Activated CD8-positive, alpha-beta memory T cell treated with anti-CD3 and anti-CD28 coated beads, Interleukin-2, amount 50 U/mL, for 4 hours (primary cell): ENCODE results near the gene CATSPERD.
A peak's percentile ranks its signal among the peaks of the same experiment; 100 is the strongest.

Source experiments
- DNase-seq: peaks from one replicate; pipeline ENCODE4 v3.0.0-alpha.2; 2020

Gene CATSPERD

DNA sequence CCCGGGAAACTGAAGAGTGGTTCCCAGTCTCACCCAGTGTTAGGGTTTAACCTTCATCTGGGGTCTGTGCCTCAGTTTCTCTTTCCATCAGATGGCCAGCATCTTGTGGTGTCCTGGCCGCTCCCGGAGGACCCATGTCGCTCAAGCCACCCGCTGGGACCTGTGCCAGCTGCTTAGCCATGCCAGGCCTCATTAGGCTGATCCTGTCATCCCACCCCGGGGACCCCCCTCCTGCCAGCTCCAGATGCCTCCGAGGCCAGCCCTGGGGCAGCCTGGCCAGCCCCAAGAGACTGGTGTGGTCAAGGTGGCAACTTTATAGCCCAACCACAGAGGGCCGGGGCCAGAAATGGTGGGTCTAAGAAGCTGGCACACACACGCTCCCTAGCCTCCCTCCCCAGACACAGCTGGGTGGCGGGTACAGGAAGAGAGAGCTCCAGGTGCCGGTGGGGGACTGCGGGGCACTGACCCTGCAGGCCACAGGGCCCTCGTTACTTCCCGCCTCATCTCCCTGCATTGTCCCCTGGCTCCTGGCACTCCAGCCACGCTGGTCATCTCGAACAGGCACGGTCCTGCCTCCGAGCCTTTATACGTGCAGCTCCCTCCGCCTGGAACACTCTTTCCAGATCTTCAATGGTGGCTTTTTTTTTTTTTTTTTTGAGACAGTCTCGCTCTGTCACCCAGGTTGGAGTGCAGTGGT lies 87.8 kb downstream of the CATSPERD start:
- DNase-seq, result no peak

DNA sequence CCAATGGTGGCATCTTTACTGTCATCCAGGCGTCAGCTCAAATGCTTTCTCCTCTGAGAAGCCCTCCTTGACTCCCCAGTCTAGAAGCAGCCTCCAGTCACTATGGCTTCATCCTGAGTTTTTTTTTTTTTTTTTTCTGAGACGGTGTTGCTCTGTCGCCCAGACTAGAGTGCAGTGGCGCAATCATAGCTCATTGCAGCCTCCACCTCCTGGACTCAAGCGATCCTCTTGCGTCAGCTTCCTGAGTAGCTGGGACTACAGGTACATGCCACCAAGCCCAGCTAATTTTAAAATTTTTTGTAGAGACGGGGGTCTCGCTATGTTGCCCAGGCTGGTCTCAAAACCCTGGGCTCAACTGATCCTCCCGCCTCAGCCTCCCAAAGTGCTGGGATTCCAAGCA lies 88.6 kb downstream of the CATSPERD start:
- no peak for DNase-seq

DNA sequence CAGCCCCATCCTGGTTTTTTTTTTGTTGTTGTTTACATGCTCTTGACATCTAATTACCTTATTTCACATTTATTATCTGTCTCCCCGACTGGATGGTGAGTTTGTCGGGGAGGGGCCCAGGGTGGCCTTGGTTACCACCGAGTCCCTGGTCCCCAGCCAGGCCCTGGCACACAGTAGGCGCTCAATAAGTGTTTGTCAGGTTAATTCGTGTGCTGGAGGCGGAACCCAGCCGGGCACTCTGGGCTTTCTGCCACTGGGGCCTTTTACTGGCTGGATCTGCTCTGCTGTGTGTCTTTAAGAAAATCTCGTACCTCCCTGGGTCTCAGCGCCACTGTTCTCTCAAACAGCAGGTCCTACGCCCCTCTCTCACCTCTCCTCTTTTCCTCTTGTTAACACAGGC lies 89.0 kb downstream of the CATSPERD start:
- no peak for DNase-seq

DNA sequence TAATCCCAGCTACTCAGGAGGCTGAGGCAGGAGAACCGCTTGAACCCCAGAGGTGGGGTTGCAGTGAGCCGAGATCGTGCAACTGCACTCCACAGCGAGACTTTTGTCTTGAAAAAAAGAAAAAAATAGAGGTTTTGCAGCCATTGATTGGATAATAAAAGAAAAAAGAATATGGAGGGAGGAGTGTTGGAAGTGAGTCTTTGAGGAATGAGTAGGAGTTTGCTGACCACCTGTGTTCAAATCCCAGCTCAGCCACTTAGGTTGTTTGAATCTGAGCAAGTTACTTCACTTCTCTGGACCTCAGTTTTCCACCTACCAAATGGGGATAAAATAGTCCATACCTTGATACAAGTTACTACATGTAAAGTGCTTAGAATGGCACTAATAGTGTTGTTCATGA lies 90.7 kb downstream of the CATSPERD start:
- no peak for DNase-seq

DNA sequence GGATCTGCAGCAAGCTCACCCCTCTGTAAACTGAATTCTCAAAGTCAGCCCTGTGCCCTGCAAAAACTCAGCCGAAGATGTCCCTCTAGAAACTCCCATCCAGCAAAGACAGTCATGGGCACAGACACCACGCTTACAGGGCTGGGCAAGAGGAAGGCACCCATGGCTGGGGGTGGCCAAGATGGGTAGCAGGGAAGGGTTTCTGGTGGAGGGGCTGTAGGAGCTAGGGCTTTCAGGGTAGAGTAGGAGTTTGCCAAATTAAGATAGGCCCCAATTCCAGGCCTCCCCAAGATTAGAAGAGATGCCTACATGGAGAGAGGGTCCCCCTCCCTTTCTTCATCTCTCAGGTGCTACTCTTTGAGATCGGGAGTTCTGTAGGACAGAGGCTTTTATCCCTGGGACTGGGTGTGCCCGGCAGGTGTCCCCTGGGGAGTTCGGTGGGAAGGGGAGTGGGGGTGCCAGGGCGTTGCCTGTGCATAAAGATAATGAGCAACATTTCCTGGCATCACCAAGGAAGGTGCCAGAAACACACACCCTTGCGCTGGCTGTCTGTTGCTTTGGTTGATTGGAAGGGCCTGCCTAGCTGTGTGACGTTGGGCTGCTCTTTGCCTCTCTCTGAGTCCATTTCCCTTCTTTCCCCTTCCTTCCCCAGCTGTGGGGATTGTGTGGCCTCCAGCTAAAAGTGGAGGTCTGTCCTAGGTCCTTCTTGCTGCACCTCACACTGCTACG lies 93.8 kb downstream of the CATSPERD start:
- no peak for DNase-seq

DNA sequence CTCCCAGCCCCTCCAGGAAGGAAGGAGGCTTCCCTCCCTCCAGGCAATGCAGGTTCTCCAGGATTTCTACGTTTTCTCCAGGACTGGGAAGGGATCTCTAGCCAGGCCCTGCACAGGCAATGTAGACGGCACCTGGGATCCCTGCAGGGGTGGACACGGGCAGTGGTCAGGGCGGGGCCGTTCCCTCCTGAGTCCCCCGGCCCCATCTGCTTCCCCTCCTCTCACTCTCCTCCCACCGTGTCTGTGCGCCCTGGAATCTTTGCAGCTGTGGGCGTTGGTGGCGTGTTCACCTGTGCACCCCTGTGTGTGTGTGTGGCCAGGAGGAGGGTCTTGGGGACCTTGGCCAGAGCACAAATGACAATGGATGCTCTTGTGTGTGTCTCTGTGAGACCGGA lies 94.4 kb downstream of the CATSPERD start:
- no peak for DNase-seq

DNA sequence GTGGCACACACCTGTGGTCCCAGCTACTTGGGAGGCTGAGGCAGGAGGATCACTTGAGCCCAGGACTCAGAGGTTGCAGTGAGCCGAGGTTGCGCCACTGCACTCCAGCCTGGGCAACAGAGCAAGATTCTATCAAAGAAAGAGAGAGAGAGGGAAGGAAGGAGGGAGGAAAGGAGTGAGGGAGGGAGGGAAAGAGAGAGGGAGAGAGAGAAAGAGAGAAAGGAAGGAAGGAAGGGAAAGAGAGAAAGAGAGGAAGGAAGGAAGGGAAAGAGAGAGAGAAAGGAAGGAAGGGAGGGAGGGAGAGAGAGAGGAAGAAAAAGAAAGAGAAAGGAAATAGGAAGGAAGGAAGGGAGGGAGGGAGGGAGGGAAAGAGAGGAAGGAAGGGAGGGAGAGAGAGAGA lies 96.8 kb downstream of the CATSPERD start:
- DNase-seq, result no peak

DNA sequence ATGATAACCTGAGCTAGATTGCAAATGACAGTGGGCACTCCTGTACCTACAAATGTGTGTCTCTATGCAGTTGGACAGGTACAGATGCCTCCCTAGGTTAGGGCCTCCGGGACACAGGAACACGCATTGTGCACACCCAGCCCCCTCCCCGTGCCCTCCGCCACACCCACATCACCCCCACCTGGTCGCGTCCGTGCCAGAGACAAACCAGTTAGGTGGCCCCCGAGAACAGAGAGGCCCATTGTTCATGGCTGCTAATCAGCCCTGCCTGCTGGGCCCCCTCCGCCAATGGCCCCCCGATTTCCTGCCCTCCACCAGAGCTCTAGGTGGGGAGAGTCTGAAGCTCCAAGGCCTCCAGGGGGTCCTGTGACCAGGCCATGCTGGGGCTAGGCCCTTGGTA lies 98.2 kb downstream of the CATSPERD start:
- no peak for DNase-seq

DNA sequence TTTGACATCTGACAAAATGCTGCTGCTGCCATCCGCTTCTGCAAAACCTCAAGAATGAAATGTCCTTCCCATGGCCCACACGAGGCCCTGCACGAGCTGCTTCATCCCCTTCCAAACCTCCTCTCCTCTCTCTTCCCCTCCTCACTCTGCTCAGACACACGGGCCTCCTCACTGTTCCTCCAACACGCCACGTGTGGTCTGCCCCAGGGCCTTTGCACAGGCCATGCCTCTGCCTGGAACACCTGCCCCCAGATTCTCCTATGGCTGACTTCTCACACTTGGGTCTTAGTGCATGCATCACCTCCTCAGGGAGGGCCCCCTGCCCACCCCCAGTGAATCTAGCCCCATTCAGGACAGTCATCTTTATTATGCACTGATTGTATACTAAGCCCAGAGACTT lies 100.3 kb downstream of the CATSPERD start:
- DNase-seq, result no peak

DNA sequence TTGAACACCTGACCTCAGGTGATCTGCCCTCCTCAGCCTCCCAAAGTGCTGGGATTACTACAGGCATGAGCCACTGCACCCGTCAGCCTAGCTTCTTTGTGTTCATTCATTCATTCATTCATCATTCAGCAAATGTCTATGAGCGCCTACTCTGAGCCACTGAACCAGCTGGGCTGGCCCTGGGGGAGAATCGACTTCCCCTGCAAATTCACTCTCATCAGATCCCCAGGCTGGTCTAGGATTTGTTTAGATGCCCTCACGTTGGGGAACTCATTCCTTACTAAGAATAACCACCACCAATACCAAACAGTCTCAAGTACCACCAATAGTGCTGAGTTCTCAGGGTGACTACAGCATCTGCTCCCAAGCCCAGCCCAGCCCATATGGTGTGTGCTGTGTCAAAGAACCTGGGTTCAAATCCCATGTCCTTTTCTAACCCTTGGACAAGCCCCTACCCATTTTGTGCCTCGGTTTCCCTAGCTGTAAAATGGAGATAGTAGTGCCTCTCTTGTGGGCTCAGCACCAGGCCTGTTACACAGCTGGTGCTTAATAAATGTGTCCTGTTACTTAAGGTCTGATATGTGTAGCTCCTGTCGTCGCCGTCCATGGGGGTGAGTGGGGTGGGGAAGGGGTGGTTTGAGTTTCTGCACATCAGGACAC lies 101.2 kb downstream of the CATSPERD start:
- no peak for DNase-seq

DNA sequence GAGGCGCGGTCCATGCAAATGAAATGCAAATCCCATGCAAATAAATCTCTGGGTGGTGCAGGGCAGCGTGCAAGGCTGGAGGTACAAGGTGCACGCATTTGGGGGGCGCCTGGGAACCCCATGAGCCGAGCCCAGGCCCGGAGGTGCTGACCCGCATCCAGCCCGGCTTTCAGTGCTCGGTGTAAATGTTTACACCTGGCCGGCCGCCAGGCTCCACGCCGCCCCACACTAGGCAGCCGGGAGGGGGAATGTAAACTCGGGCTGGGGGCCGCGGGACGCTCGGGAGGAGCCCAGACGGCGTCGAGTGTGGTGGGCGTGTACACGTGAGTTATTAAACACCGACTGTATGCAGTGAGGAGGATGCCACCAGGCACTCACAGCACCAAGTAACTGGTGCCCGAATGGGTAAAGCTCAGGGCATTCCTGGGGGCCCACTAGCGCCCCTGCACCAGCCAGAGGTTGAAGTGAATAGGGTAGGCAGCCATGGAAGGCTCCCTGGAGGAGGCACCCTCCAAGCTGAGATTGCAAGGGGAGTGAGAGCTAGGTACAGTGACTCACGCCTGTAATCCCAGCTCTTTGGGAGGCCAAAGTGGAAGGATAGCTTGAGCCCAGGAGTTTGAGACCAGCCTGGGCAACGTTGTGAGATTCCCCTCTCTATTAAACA lies 101.9 kb downstream of the CATSPERD start:
- no peak for DNase-seq

DNA sequence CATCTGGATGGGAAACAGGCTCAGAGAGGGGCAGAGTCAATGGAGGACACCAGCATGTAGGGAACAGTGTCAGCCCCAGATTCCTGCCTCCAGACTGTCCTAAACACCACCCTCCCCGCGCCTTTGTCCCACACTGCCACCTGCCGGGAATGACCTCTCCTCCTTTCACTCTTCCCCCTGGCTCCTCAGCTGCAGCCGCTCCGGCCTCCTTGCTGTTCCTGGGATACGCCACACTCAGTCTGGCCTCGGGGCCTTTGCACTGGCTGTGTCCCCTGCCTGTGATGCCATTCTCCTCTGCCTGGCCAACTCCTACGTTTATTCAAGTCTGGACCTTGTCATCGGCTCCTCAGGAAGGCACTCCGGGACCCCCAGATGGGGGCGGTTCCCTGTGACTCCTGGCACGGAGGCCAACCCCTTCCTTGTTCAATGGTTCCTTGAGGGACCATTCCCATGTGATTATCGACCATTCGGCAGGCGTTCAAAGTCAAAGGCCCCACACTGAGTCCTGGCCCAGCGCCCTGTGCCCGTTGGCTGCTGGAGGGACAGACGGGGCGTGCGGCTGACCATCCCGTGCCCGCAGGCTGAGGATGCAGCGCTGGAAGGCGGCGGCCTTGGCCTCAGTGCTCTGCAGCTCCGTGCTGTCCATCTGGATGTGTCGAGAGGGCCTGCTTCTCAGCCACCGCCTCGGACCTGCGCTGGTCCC lies 103.3 kb downstream of the CATSPERD start:
- no peak for DNase-seq

DNA sequence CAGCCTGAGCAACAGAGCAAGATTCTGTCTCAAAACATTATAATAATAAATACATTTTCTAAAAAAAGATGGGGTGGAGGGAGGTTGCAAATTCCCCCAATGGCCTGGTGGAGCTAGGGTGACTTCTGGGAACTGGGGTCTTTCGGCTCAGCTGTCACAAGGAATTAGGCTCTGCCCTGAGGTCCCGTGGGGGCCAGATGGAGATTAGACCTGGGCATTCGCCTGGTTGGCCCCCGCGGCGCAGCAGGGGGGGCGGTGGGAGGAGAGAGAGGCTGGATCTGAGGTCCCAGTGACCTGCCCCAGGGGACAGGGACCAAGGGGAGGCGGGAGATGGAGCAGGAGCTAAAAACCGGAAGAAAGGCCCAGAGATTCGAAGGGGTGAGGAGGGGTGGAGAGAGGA lies 104.3 kb downstream of the CATSPERD start:
- no peak for DNase-seq

DNA sequence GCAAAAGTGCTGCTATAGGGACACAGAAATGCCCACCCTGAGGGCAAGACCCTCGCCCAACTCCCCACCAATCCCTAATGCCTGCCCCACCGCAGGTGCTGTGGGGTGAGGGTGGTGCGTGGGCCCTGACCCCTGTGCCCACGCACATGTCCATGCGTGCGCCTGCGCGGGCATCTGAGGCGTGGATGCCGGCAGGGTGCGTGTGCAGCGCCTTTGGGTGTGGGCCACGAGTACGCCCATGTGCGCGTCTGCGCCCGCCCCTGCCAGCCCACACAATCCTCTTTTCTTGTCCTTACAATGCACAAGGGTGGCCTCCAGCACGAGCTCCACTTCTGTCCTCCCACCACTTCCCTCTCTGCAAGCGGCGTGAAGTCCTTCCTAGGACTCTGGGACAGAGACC lies 104.7 kb downstream of the CATSPERD start:
- DNase-seq, result no peak

DNA sequence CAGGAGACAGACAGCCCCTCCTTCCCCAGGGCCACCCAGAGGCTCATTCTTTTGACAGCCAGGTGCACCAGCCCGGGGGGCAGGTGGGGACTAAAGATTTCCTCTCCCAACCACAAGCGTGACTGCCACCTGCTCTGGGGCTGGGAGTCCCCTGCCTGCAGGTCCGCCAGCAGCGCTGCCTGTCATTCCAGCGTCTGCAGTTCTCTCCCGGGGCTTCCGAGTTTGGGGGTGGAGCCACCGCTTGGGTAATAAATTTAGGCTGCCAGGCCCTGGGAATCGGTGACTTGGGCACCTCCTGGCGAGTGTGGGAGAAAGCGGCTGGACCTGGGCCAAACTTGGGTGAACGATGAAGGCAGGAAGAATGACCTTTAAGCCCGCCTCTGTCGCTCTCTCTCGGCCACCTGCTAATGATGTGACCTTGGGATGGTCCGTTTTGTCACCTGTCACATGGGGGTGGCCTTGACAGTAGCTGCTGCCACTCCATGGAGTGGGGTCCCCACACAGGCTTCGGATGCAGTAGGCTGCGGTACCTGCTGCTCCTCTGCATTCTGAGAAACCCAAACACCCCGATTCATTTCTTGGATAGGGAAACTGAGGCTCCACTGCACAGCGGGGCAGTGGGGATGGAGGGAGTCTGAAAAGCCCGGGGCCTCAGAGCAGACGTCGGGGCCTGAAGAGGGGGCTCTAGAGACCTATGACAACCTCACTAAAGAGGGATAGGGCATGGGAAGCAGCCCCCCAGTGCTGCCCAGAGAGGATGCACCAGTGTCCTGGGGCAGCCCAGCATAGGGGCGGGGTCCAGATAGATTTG lies 106.3 kb downstream of the CATSPERD start:
- DNase-seq, result no peak

DNA sequence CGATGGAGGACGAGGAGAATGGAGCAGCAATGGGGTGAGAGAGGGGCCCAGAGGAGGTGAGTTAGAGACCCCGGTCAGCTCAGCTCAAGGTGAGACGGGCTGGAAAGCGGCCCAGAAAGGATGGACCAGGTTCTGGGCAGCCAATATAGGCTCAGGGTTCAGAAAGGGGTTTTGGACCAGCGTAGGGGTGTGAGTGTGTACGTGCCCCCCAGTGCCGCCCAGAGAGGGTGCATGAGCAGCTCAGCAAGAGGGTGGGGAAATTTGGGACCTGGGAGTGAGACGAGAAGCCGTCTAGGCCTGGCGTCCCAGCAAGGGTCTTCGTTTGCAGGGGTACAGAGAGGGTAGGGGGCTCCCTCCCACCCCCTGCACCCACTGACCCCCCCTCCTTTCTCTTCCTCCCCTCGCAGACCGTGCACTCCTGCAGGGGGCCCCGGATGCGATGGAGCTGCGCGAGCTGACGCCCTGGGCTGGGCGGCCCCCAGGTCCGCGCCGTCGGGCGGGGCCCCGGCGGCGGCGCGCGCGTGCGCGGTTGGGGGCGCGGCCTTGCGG lies 107.0 kb downstream of the CATSPERD start:
- no peak for DNase-seq

DNA sequence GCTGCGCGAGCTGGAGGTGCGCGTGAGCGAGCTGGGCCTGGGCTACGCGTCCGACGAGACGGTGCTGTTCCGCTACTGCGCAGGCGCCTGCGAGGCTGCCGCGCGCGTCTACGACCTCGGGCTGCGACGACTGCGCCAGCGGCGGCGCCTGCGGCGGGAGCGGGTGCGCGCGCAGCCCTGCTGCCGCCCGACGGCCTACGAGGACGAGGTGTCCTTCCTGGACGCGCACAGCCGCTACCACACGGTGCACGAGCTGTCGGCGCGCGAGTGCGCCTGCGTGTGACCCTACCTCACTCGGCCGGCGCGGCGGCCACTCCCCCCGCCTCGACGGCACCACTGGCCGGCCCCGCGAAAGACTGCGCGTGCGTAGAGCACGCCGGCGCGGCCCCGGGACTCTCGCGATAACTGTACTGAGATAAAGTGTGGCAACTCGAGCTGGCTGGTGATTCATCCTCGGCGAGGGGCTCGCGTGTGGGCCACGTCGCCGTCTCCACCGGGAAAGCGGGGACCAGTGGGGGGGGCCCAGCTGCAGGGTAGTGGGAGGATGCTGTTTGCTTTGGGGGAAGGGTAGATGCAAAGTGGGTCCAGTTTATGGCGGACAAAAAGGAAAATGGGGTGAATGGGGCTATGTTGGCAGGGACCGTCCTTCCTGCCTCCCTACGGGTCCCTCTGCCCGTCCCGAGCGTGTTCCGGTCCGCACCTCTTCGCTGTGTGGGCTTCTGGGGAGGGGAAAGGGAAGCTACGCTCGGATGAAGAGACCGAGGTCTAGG lies 107.6 kb downstream of the CATSPERD start:
- peak; percentile 97 for DNase-seq
